WERI-Rb-1 (cell line): ENCODE results near the gene ANXA2.

Experiments
- DNase-seq: peaks from one replicate; pipeline ENCODE4 v3.0.0-alpha.2; 2020
- H3K27ac ChIP-seq: fragments of 250-450 bp; sonication (Bioruptor Pico); 2 replicates; pipeline ENCODE4 v1.5.1; 2020; ENCODE audit warnings: mild to moderate bottlenecking, moderate library complexity
- H3K27me3 ChIP-seq: fragments of 250-450 bp; sonication (Bioruptor Pico); 2 replicates; pipeline ENCODE4 v1.5.1; 2021; ENCODE audit warnings: mild to moderate bottlenecking, low read depth, moderate library complexity; ENCODE audit not compliant: insufficient read depth, severe bottlenecking
- H3K36me3 ChIP-seq: fragments of 250-450 bp; sonication (Bioruptor Pico); 2 replicates; pipeline ENCODE4 v1.5.1; 2020; ENCODE audit warnings: mild to moderate bottlenecking, moderate library complexity
- H3K4me3 ChIP-seq: 2 replicates; pipeline ENCODE4 v1.5.1; 2011; ENCODE audit warnings: low read depth, mild to moderate bottlenecking, control low read depth, low read length
- H3K9me3 ChIP-seq: fragments of 250-450 bp; sonication (Bioruptor Pico); 2 replicates; pipeline ENCODE4 v1.5.1; 2021; ENCODE audit warnings: mild to moderate bottlenecking, moderate library complexity; ENCODE audit not compliant: severe bottlenecking
- TF ChIP-seq, protein P1 (sequence below): IDR thresholded peaks from 2 replicates; pipeline ENCODE4 v1.5.1; 2011; ENCODE audit warnings: low read depth, mild to moderate bottlenecking, control low read depth, inconsistent platforms, low read length

The ANXA2 gene

GRCh38 chr15:60328852-60329443 is 68.8 kb downstream of the ANXA2 start:
- H3K4me3 ChIP-seq = no peak overlapping the region
- TF ChIP-seq, protein P1, sequence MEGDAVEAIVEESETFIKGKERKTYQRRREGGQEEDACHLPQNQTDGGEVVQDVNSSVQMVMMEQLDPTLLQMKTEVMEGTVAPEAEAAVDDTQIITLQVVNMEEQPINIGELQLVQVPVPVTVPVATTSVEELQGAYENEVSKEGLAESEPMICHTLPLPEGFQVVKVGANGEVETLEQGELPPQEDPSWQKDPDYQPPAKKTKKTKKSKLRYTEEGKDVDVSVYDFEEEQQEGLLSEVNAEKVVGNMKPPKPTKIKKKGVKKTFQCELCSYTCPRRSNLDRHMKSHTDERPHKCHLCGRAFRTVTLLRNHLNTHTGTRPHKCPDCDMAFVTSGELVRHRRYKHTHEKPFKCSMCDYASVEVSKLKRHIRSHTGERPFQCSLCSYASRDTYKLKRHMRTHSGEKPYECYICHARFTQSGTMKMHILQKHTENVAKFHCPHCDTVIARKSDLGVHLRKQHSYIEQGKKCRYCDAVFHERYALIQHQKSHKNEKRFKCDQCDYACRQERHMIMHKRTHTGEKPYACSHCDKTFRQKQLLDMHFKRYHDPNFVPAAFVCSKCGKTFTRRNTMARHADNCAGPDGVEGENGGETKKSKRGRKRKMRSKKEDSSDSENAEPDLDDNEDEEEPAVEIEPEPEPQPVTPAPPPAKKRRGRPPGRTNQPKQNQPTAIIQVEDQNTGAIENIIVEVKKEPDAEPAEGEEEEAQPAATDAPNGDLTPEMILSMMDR = peak; percentile 56; the same call in 1 of the 2 replicates
- DNase-seq = no peak
- no peaks in the 10 kb centered on the region for H3K9me3 ChIP-seq
- no peak overlapping the region for H3K27ac ChIP-seq
- no peaks in the 10 kb centered on the region for H3K36me3 ChIP-seq
- H3K27me3 ChIP-seq = no peaks in the 10 kb centered on the region

DNA sequence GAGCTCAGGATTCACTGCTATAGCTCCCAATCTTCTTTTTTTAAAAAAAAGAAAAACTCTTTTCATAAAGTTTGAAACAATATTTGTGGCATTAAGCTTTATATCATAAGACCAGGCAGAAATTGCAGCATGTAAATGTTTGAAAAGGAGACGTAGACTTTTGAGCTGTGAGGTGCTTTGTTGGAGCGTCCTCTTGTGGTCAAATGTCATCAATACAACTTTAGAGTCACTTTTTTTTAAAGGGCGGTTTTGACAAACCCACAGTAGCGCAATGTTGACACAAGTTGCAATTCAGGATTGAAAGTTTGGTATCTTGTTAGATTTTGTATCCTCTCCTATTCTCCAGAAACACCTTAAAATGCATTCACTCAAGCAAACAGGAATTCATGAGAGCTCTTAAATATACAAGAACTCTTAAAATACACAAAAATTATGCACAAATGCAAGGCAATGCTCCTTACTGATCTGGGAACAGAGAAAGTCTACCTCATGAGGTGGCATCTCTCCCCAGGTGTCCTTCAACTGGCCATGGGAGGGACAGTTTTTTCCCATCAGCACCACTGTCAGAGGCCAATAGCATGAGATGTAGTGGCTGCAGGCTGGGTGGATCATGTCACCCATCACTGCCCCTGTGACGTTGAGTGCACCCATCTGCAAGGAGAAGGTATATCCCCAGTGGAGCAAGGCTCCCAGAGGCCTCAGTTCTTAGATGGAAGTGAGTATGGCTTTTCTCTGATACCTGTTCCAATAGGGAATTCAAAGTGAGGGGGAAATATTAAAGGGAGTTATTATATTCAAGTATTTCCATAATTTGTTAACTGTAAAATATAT is 70.7 kb downstream of the ANXA2 start:
- Histone ChIP-seq H3K36me3 (no peaks in the 10 kb centered on the region), H3K27ac (no peak overlapping the region), H3K27me3 (no peaks in the 10 kb centered on the region), H3K9me3 (no peaks in the 10 kb centered on the region), H3K4me3 (no peak overlapping the region)
- TF ChIP-seq, protein P1 = peak; percentile 75
- peak; percentile 17 for DNase-seq

DNA sequence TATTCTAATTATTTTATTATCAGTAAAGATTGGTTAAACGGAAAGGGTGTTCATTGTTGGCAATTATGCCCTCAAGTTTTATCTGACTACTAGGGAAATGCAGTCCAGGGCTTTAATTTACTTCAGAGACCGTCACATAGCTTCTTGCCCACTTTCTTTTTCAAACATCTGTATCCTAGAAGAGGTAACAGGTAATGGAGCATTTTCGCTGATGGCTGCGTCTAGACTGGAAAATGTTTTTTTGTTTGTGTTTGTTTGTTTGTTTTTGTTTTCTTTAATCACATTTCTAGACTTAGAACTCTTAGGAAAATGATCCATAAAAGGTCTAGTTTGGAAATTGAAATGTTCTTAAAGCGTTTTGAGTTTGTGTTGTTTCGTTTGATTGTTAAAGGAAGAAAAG is 71.4 kb downstream of the ANXA2 start:
- TF ChIP-seq, protein P1 = no peak
- H3K9me3 ChIP-seq = no peaks in the 10 kb centered on the region
- no peaks in the 10 kb centered on the region for H3K27me3 ChIP-seq
- H3K27ac ChIP-seq = no peak overlapping the region
- no peak for DNase-seq
- no peaks in the 10 kb centered on the region for H3K36me3 ChIP-seq
- no peak overlapping the region for H3K4me3 ChIP-seq

DNA sequence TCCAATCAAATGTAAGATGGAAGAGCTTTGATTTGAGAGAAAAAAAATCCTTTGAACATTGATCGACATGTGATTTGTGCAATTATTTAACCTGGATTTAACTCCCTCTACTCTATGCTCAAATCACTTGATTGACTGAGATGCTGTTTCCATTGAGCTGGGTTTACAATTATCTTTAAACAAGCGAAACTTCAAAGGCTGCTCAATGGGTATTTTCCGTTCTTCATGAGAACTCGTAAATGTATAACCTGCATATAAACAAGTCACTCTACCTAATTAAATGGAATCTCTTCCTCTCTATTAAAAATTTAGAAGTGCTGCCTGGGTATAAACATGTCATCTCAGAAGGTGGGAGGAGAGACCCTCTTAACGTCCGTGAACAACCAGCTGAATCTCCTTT is 71.9 kb downstream of the ANXA2 start:
- no peak overlapping the region for H3K4me3 ChIP-seq
- no peaks in the 10 kb centered on the region for H3K36me3 ChIP-seq
- H3K27ac ChIP-seq = no peak overlapping the region
- DNase-seq = no peak
- no peaks in the 10 kb centered on the region for H3K27me3 ChIP-seq
- H3K9me3 ChIP-seq = no peaks in the 10 kb centered on the region
- TF ChIP-seq, protein P1 = no peak

- Histone ChIP-seq H3K9me3 (no peaks in the 10 kb centered on the region), H3K4me3 (no peak overlapping the region), H3K27ac (no peak overlapping the region), H3K36me3 (no peaks in the 10 kb centered on the region), H3K27me3 (no peaks in the 10 kb centered on the region)
- TF ChIP-seq, protein P1 = no peak
- no peak for DNase-seq
These were observed 72.9 kb downstream of the ANXA2 start for GRCh38 chr15:60324706-60325438.
